GM23338 (cell line): ENCODE results near the gene TRPM2. TPM values are rescaled to one million over a fixed set of nuclear protein-coding genes. Genes with fewer than 3 reads are reported as not detected.

ENCODE experiments used
- ATAC-seq: fragments of 200-7000 bp; cut with Tn5 transposase; 3 replicates; pipeline ENCODE4 v1.9.1; 2020
- DNase-seq: peaks from one replicate; pipeline ENCODE4 v3.0.0-alpha.2; 2015; ENCODE audit warnings: low spot score
- H2AFZ ChIP-seq: fragments of 200-600 bp; sonication (generic); 2 replicates; pipeline ENCODE4 v1.8.0; 2016; ENCODE audit warnings: antibody characterized with exemption, mild to moderate bottlenecking, moderate library complexity
- H3F3A ChIP-seq: fragments of 200-600 bp; sonication (generic); replicated peaks from 2 replicates; pipeline ENCODE4 v1.8.0; 2017; ENCODE audit warnings: antibody characterized with exemption, mixed run types, low read depth
- H3K27ac ChIP-seq: fragments of 200-600 bp; sonication (generic); 2 replicates; pipeline ENCODE4 v1.6.1; 2016; ENCODE audit warnings: low read depth
- H3K27me3 ChIP-seq: fragments of 200-600 bp; sonication (generic); 2 replicates; pipeline ENCODE4 v1.8.0; 2016; ENCODE audit warnings: mild to moderate bottlenecking, mixed run types, moderate library complexity; ENCODE audit not compliant: insufficient read depth
- H3K36me3 ChIP-seq: fragments of 200-600 bp; sonication (generic); 2 replicates; pipeline ENCODE4 v1.8.0; 2016; ENCODE audit warnings: mild to moderate bottlenecking; ENCODE audit not compliant: insufficient read depth
- H3K4me1 ChIP-seq: fragments of 200-600 bp; sonication (generic); 2 replicates; pipeline ENCODE4 v1.8.0; 2016; ENCODE audit warnings: mild to moderate bottlenecking, moderate library complexity; ENCODE audit not compliant: insufficient read depth
- H3K4me2 ChIP-seq: fragments of 200-600 bp; sonication (generic); 2 replicates; pipeline ENCODE4 v1.7.1; 2017; ENCODE audit warnings: mixed run types
- H3K4me3 ChIP-seq: fragments of 200-600 bp; sonication (generic); 2 replicates; pipeline ENCODE4 v1.6.1; 2016; ENCODE audit warnings: mixed run types
- H3K79me2 ChIP-seq: fragments of 200-600 bp; sonication (generic); replicated peaks from 2 replicates; pipeline ENCODE4 v1.8.0; 2017; ENCODE audit warnings: mild to moderate bottlenecking; ENCODE audit not compliant: insufficient read depth
- H3K9me2 ChIP-seq: fragments of 200-600 bp; sonication (generic); 2 replicates; pipeline ENCODE4 v1.8.0; 2017; ENCODE audit not compliant: insufficient read depth
- H4K20me1 ChIP-seq: fragments of 200-600 bp; sonication (generic); replicated peaks from 2 replicates; pipeline ENCODE4 v1.8.0; 2017; ENCODE audit warnings: mild to moderate bottlenecking; ENCODE audit not compliant: insufficient read depth
- H3K27ac Mint-ChIP-seq: 2 replicates; pipeline ENCODE4 v1.8.0; 2020; ENCODE audit warnings: inconsistent platforms, mild to moderate bottlenecking, moderate library complexity, mixed read lengths
- H3K27me3 Mint-ChIP-seq: 3 replicates; pipeline ENCODE4 v1.8.0; 2022; ENCODE audit warnings: low read depth, mild to moderate bottlenecking, moderate library complexity, mixed read lengths, inconsistent platforms; ENCODE audit not compliant: insufficient read depth, poor library complexity
- H3K36me3 Mint-ChIP-seq: 3 replicates; pipeline ENCODE4 v1.8.0; 2021; ENCODE audit warnings: low read depth, mild to moderate bottlenecking, inconsistent platforms, moderate library complexity, mixed read lengths
- H3K4me1 Mint-ChIP-seq: 3 replicates; pipeline ENCODE4 v1.8.0; 2020; ENCODE audit warnings: mild to moderate bottlenecking, inconsistent platforms, mixed read lengths
- H3K4me3 Mint-ChIP-seq: 3 replicates; pipeline ENCODE4 v1.8.0; 2021; ENCODE audit warnings: moderate library complexity, mild to moderate bottlenecking, inconsistent platforms, mixed read lengths
- H3K9me3 Mint-ChIP-seq: 3 replicates; pipeline ENCODE4 v1.8.0; 2020; ENCODE audit warnings: moderate library complexity, mild to moderate bottlenecking, inconsistent platforms, mixed read lengths
- CTCF ChIP-seq, 2 experiments: fragments of 200-600 bp in 1 of 2; sonication (generic) in 1 of 2; conservative IDR thresholded peaks; 2 replicates each; pipeline versions ENCODE4 v1.5.1 to v1.6.1; 2016 to 2017; ENCODE audit warnings: antibody characterized with exemption in 2 of 2, low read depth in 2 of 2, mild to moderate bottlenecking in 2 of 2, moderate library complexity in 1 of 2
- ETS1 ChIP-seq: IDR thresholded peaks from 2 replicates; pipeline ENCODE4 v1.6.1; 2016; ENCODE audit warnings: antibody characterized with exemption
- EZH2 ChIP-seq: fragments of 200-600 bp; sonication (generic); IDR thresholded peaks from one replicate; pipeline ENCODE4 v1.8.0; 2017; ENCODE audit warnings: antibody characterized with exemption, mild to moderate bottlenecking, low read depth; ENCODE audit not compliant: unreplicated experiment
- JUNB ChIP-seq: IDR thresholded peaks from one replicate; pipeline ENCODE4 v1.6.1; 2016; ENCODE audit warnings: antibody characterized with exemption; ENCODE audit not compliant: unreplicated experiment
- NANOG ChIP-seq: IDR thresholded peaks from 2 replicates; pipeline ENCODE4 v1.6.1; 2016; ENCODE audit warnings: antibody characterized with exemption, borderline replicate concordance
- POLR2AphosphoS5 ChIP-seq: IDR thresholded peaks from 2 replicates; pipeline ENCODE4 v1.6.1; 2016; ENCODE audit warnings: antibody characterized with exemption, low read depth
- REST ChIP-seq: IDR thresholded peaks from one replicate; pipeline ENCODE4 v1.6.1; 2018; ENCODE audit warnings: antibody characterized with exemption; ENCODE audit not compliant: unreplicated experiment
- ZNF114 ChIP-seq: fragments of 250-450 bp; sonication (Bioruptor Pico); IDR thresholded peaks from 2 replicates; pipeline ENCODE4 v1.5.0; 2020; ENCODE audit warnings: mild to moderate bottlenecking, moderate library complexity
- ZNF331 ChIP-seq: fragments of 250-450 bp; sonication (Bioruptor Pico); IDR thresholded peaks from 2 replicates; pipeline ENCODE4 v1.5.0; 2020; ENCODE audit warnings: low read depth, mild to moderate bottlenecking, moderate library complexity
- polyA plus RNA-seq: library from polyadenylated mRNA; unstranded; fragments of >200 nt; fragmentation: Nextera tagmentation; extraction: Ambion mirVana; gene quantifications from 2 replicates; pipeline ENCODE4 v1.2.1, GENCODE V29; 2016
- total RNA-seq: library from RNA; depleted of rRNA; stranded (reverse); fragments of >200 nt; shearing (Covaris generic); gene quantifications from 2 replicates; pipeline ENCODE4 v1.2.3, GENCODE V29; 2014

Gene TRPM2
- total and polyA plus RNA-seq, 2 experiments from 2014 or later = 0.53 to 0.83 TPM

- peaks cover 12% of the 10 kb centered on the region for H3K4me1 Mint-ChIP-seq
- Histone ChIP-seq H3K27ac (no peak overlapping the region), H3K79me2 (0 out of 2 replicates have a peak, but pooled peaks cover 3% of the 10 kb centered on the region), H3K36me3 (no peaks in the 10 kb centered on the region), H3F3A (0 out of 2 replicates have a peak, but pooled peaks cover 4% of the 10 kb centered on the region), H2AFZ (no peak overlapping the region), H3K4me1 (no peaks in the 10 kb centered on the region), H3K9me2 (no peaks in the 10 kb centered on the region), H3K27me3 (no peaks in the 10 kb centered on the region), H3K4me2 (no peak overlapping the region), H3K4me3 (no peak overlapping the region), H4K20me1 (no peaks in the 10 kb centered on the region)
- no peak for TF ChIP-seq ETS1
- peak; percentile 49 to 66 for TF ChIP-seq CTCF (conservative IDR thresholded peaks at IDR 0.05; ENCODE audit: low read depth in 2 of 2)
- peak; percentile 62 for DNase-seq
- H3K27me3 Mint-ChIP-seq = peaks cover 5% of the 10 kb centered on the region
- H3K27ac Mint-ChIP-seq = no peak overlapping the region; the same call in 1 of the 2 replicates
- ATAC-seq = peak; percentile 52
- no peak overlapping the region for H3K4me3 Mint-ChIP-seq
- H3K36me3 Mint-ChIP-seq = no peaks in the 10 kb centered on the region
- no peaks in the 10 kb centered on the region for H3K9me3 Mint-ChIP-seq
Observed at GRCh38 chr21:44304877-44305293, 48.5 kb upstream of the TRPM2 start.

- no peak overlapping the region for H3K4me3 Mint-ChIP-seq
- no peak overlapping the region for H3K27ac Mint-ChIP-seq
- no peak overlapping the region for H2AFZ ChIP-seq
Observed at GRCh38 chr21:44305691-44306090, 47.7 kb upstream of the TRPM2 start.

More at GRCh38 chr21:44305691-44306090, 47.7 kb upstream of the TRPM2 start:
- H4K20me1 ChIP-seq = no peaks in the 10 kb centered on the region
- no peaks in the 10 kb centered on the region for H3K36me3 ChIP-seq
- no peak for TF ChIP-seq POLR2AphosphoS5
- no peak for TF ChIP-seq REST
- TF ChIP-seq NANOG = no peak
- TF ChIP-seq ETS1 = no peak
- no peak for TF ChIP-seq EZH2
- no peak for TF ChIP-seq ZNF331 (CRISPR knock-in tag)
- no peak for TF ChIP-seq JUNB
- no peak for TF ChIP-seq ZNF114 (CRISPR knock-in tag)
- 0 out of 2 replicates have a peak, but pooled peaks cover 4% of the 10 kb centered on the region for H3F3A ChIP-seq
- H3K36me3 Mint-ChIP-seq = no peaks in the 10 kb centered on the region; the same call in 2 of the 3 replicates
- H3K27me3 ChIP-seq = no peaks in the 10 kb centered on the region
- H3K4me2 ChIP-seq = no peak overlapping the region
- DNase-seq (no peak), ATAC-seq (no peak)
- no peaks in the 10 kb centered on the region for H3K9me2 ChIP-seq
- H3K4me1 ChIP-seq = no peaks in the 10 kb centered on the region
- no peak overlapping the region for H3K4me3 ChIP-seq
- no peaks in the 10 kb centered on the region for H3K9me3 Mint-ChIP-seq
- H3K27ac ChIP-seq = no peak overlapping the region
- H3K79me2 ChIP-seq = 0 out of 2 replicates have a peak, but pooled peaks cover 3% of the 10 kb centered on the region
- H3K27me3 Mint-ChIP-seq = peaks cover 4% of the 10 kb centered on the region
- peaks cover 12% of the 10 kb centered on the region for H3K4me1 Mint-ChIP-seq
